Measurements from ENCODE around the gene JPT2. TPM values are rescaled to one million over a fixed set of nuclear protein-coding genes. Genes with fewer than 3 reads are reported as not detected.

JPT2 gene
- total and polyA plus RNA-seq, 10 of the 15 experiments (the other 5 are each of a cell fraction or from before 2014, with no cell fraction given), result 11.7 to 78.4 (median 48.4) TPM

- TF ChIP-seq RELA (IDR thresholded peaks at IDR 0.05; ENCODE audit: borderline replicate concordance, partially characterized antibody) (no peak), BRCA1 (IDR thresholded peaks at IDR 0.05; ENCODE audit: low read depth, low read length) (no peak), CBFB (IDR thresholded peaks at IDR 0.05; ENCODE audit: low read depth) (no peak), HDAC6 (IDR thresholded peaks at IDR 0.05; ENCODE audit: unreplicated experiment) (no peak), HDAC2 (IDR thresholded peaks at IDR 0.05) (no peak), CREM (IDR thresholded peaks at IDR 0.05; ENCODE audit: low read depth) (no peak), LARP7 (IDR thresholded peaks at IDR 0.05) (no peak)
These were observed 18.8 kb downstream of the JPT2 start (continued) for GRCh38 chr16:1696863-1697262.

- RAD21 ChIA-PET (ENCODE audit: unreplicated experiment), result no interaction called here
- H3K36me3 ChIP-seq (ENCODE audit: control insufficient read depth in 2 of 2, insufficient read depth in 2 of 2, low read length in 1 of 2), result peaks cover 24 to 27% of the 10 kb centered on the region in 2 experiments
- in situ Hi-C loops (cut with MboI), result no loop called here
- CTCF ChIA-PET, result interaction anchor here (1.4 kb wide), 1 partner anchor 10 kb away, joined by 3 read pairs; no protein-coding TSS in a partner anchor
- FAIRE-seq (no peak), DNase-seq (ENCODE audit: low read depth, low spot score) (no peak), ATAC-seq (no peak)
- no peaks in the 10 kb centered on the region for H3K79me2 ChIP-seq (ENCODE audit: control insufficient read depth, insufficient read depth, low read length)
- H3K9ac ChIP-seq (ENCODE audit: control insufficient read depth, insufficient read depth, low read length), result no peak overlapping the region
- no peak overlapping the region for H3K4me2 ChIP-seq (ENCODE audit: control insufficient read depth, insufficient read depth)
- H3K9me3 ChIP-seq (replicated peaks; ENCODE audit: control insufficient read depth, insufficient read depth, low read length), result no peaks in the 10 kb centered on the region
- no peak overlapping the region for H3K27ac ChIP-seq (ENCODE audit: control insufficient read depth, insufficient read depth)
- 99% methylated on average over 10 of the region's 10 CpGs for WGBS (ENCODE audit: insufficient coverage, insufficient replicate concordance, low lambda C conversion rate, missing lambda C conversion rate)
- no peak overlapping the region for H2AFZ ChIP-seq (ENCODE audit: control insufficient read depth, low read depth, low read length)
- no peaks in the 10 kb centered on the region for H3K27me3 ChIP-seq (replicated peaks in 1 of 2; ENCODE audit: control insufficient read depth in 2 of 2, insufficient read depth in 2 of 2, low read length in 1 of 2)
- SMC1A ChIA-PET (ENCODE audit: uncharacterized antibody, unreplicated experiment), result no interaction called here
- intact Hi-C loops (cut with micrococcal nuclease; ENCODE audit: unreplicated experiment), result no loop called here
- H3K4me1 ChIP-seq (ENCODE audit: control insufficient read depth, insufficient read depth, low read length), result no peaks in the 10 kb centered on the region
- H3K4me3 ChIP-seq, result no peak overlapping the region
- POLR2A ChIA-PET, result no interaction called here
- BruUV-seq (replicated peaks), result no TSS peak
- no peaks in the 10 kb centered on the region for H4K20me1 ChIP-seq (ENCODE audit: control insufficient read depth, insufficient read depth)
- no peak for TF ChIP-seq RAD51 (IDR thresholded peaks at IDR 0.05)
- TF ChIP-seq PRDM15 (CRISPR knock-in tag; IDR thresholded peaks at IDR 0.05), result no peak
- TF ChIP-seq MEF2B (IDR thresholded peaks at IDR 0.05; ENCODE audit: partially characterized antibody, poor library complexity, severe bottlenecking), result no peak
- TF ChIP-seq, protein P1, sequence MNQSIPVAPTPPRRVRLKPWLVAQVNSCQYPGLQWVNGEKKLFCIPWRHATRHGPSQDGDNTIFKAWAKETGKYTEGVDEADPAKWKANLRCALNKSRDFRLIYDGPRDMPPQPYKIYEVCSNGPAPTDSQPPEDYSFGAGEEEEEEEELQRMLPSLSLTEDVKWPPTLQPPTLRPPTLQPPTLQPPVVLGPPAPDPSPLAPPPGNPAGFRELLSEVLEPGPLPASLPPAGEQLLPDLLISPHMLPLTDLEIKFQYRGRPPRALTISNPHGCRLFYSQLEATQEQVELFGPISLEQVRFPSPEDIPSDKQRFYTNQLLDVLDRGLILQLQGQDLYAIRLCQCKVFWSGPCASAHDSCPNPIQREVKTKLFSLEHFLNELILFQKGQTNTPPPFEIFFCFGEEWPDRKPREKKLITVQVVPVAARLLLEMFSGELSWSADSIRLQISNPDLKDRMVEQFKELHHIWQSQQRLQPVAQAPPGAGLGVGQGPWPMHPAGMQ (IDR thresholded peaks at IDR 0.05; ENCODE audit: borderline replicate concordance), result no peak
- TF ChIP-seq JUND (IDR thresholded peaks at IDR 0.05; ENCODE audit: low read depth, low read length), result no peak
- no peak for TF ChIP-seq RB1 (IDR thresholded peaks at IDR 0.05; ENCODE audit: borderline replicate concordance)
- TF ChIP-seq WRNIP1 (IDR thresholded peaks at IDR 0.05; ENCODE audit: borderline replicate concordance, low read depth, low read length), result no peak
- TF ChIP-seq CBX3 (IDR thresholded peaks at IDR 0.05; ENCODE audit: borderline replicate concordance, low read depth), result no peak
These were observed 20.6 kb downstream of the JPT2 start for GRCh38 chr16:1698680-1699079.
